ENCODE results near the gene MAGI3. TPM values are rescaled to one million over a fixed set of nuclear protein-coding genes. Genes with fewer than 3 reads are reported as not detected.

MAGI3 gene
- total and polyA plus RNA-seq, 7 donors: 0.76 to 7.1 (median 2.9) TPM

- 86 to 92% (median 87%) methylated on average over 9 of the region's 9 CpGs for WGBS, 3 donors
- DNase-seq (no peak), ATAC-seq (no peak)
- Histone ChIP-seq H3K9me3 (no peaks in the 10 kb centered on the region), H3K4me3 (no peak overlapping the region), H3K4me1 (peaks cover 15% of the 10 kb centered on the region), H3K27me3 (ENCODE audit: insufficient read depth in 3 of 3, low read length in 2 of 3) (no peaks in the 10 kb centered on the region), H3K36me3 (ENCODE audit: insufficient read depth in 1 of 2, low read depth in 1 of 2) (no peaks in the 10 kb centered on the region), H3K27ac (no peak overlapping the region)
- TF ChIP-seq CTCF (IDR thresholded peaks at IDR 0.05): no peak
- intact Hi-C loops (cut with DNase I): no loop called here
Measured at GRCh38 chr1:113659035-113659434, 268.7 kb downstream of the MAGI3 start.

GRCh38 chr1:113659556-113659955 lies 269.2 kb downstream of the MAGI3 start:
- intact Hi-C loops (cut with DNase I): no loop called here
- no peaks in the 10 kb centered on the region for H3K27me3 ChIP-seq (ENCODE audit: insufficient read depth in 3 of 3, low read length in 2 of 3)
- DNase-seq (no peak), ATAC-seq (no peak)
- H3K4me1 ChIP-seq: peaks cover 15% of the 10 kb centered on the region
- no peak for TF ChIP-seq CTCF (IDR thresholded peaks at IDR 0.05)
- no peak overlapping the region for H3K27ac ChIP-seq
- no peak overlapping the region for H3K4me3 ChIP-seq
- H3K36me3 ChIP-seq (ENCODE audit: insufficient read depth in 1 of 2, low read depth in 1 of 2): no peaks in the 10 kb centered on the region
- H3K9me3 ChIP-seq: no peaks in the 10 kb centered on the region
- 87 to 93% (median 91%) methylated on average over 4 of the region's 4 CpGs for WGBS, 3 donors

GRCh38 chr1:113660088-113660487 lies 269.8 kb downstream of the MAGI3 start:
- peaks cover 15% of the 10 kb centered on the region for H3K4me1 ChIP-seq
- H3K9me3 ChIP-seq: no peaks in the 10 kb centered on the region
- H3K36me3 ChIP-seq (ENCODE audit: insufficient read depth in 1 of 2, low read depth in 1 of 2): no peaks in the 10 kb centered on the region
- DNase-seq (no peak), ATAC-seq (no peak)
- no peak overlapping the region for H3K4me3 ChIP-seq
- no peaks in the 10 kb centered on the region for H3K27me3 ChIP-seq (ENCODE audit: insufficient read depth in 3 of 3, low read length in 2 of 3)
- intact Hi-C loops (cut with DNase I): no loop called here
- TF ChIP-seq CTCF (IDR thresholded peaks at IDR 0.05): no peak
- 58 to 65% (median 62%) methylated on average over 3 of the region's 3 CpGs for WGBS, 3 donors
- H3K27ac ChIP-seq: no peak overlapping the region

- WGBS, 3 donors: 79 to 94% (median 88%) methylated on average over 1 of the region's 1 CpG
- H3K4me3 ChIP-seq: no peak overlapping the region
- TF ChIP-seq CTCF (IDR thresholded peaks at IDR 0.05): no peak
- intact Hi-C loops (cut with DNase I): no loop called here
- no peak overlapping the region for H3K27ac ChIP-seq
- DNase-seq (no peak), ATAC-seq (no peak)
- H3K36me3 ChIP-seq (ENCODE audit: insufficient read depth in 1 of 2, low read depth in 1 of 2): no peaks in the 10 kb centered on the region
- H3K9me3 ChIP-seq: no peaks in the 10 kb centered on the region
- no peaks in the 10 kb centered on the region for H3K27me3 ChIP-seq (ENCODE audit: insufficient read depth in 3 of 3, low read length in 2 of 3)
- peaks cover 11% of the 10 kb centered on the region for H3K4me1 ChIP-seq
Measured at GRCh38 chr1:113662101-113662500, 271.8 kb downstream of the MAGI3 start.

GRCh38 chr1:113663165-113663951 lies 273.0 kb downstream of the MAGI3 start:
- no peak overlapping the region for H3K4me3 ChIP-seq
- no peak for ATAC-seq
- H3K9me3 ChIP-seq: no peaks in the 10 kb centered on the region
- H3K27ac ChIP-seq: no peak overlapping the region
- intact Hi-C loops (cut with DNase I): no loop called here
- no peak for DNase-seq
- 91 to 94% (median 92%) methylated on average over 5 of the region's 5 CpGs for WGBS, 3 donors
- no peaks in the 10 kb centered on the region for H3K27me3 ChIP-seq (ENCODE audit: insufficient read depth in 3 of 3, low read length in 2 of 3)
- H3K4me1 ChIP-seq: no peaks in the 10 kb centered on the region
- H3K36me3 ChIP-seq (ENCODE audit: insufficient read depth in 1 of 2, low read depth in 1 of 2): no peaks in the 10 kb centered on the region
- TF ChIP-seq CTCF (IDR thresholded peaks at IDR 0.05): no peak
